ENCODE measurements around the gene GSKIP.

The GSKIP gene

GRCh38 chr14:96409701-96410100 is 46.4 kb downstream of the GSKIP start:
- H3K9me3 ChIP-seq (ENCODE audit: insufficient read depth, low read length) = no peaks in the 10 kb centered on the region
- H3K27ac ChIP-seq (ENCODE audit: low read length) = no peak overlapping the region
- no peak overlapping the region for H3K4me2 ChIP-seq (ENCODE audit: low read length)
- TF ChIP-seq CTCF (IDR thresholded peaks at IDR 0.05; ENCODE audit: low read depth, low read length) = no peak
- TF ChIP-seq EZH2phosphoT487 (IDR thresholded peaks at IDR 0.05; ENCODE audit: low read depth) = no peak
- H3K79me2 ChIP-seq (ENCODE audit: low read length) = no peaks in the 10 kb centered on the region
- no peaks in the 10 kb centered on the region for H3K4me1 ChIP-seq (ENCODE audit: low read length)
- H3K27me3 ChIP-seq (ENCODE audit: low read depth, low read length) = no peaks in the 10 kb centered on the region
- no peak overlapping the region for H3K9ac ChIP-seq (ENCODE audit: low read length)
- no peaks in the 10 kb centered on the region for H3K36me3 ChIP-seq (replicated peaks; ENCODE audit: low read depth, low read length)
- H2AFZ ChIP-seq (ENCODE audit: low read depth, low read length) = no peak overlapping the region
- H3K4me3 ChIP-seq (ENCODE audit: low read length) = no peak overlapping the region
- no peaks in the 10 kb centered on the region for H4K20me1 ChIP-seq (ENCODE audit: insufficient read depth, low read length)

GRCh38 chr14:96410119-96410518 is 46.8 kb downstream of the GSKIP start:
- no peaks in the 10 kb centered on the region for H3K79me2 ChIP-seq (ENCODE audit: low read length)
- H3K4me3 ChIP-seq (ENCODE audit: low read length) = no peak overlapping the region
- no peaks in the 10 kb centered on the region for H3K9me3 ChIP-seq (ENCODE audit: insufficient read depth, low read length)
- no peak overlapping the region for H3K9ac ChIP-seq (ENCODE audit: low read length)
- no peak overlapping the region for H2AFZ ChIP-seq (ENCODE audit: low read depth, low read length)
- H3K4me1 ChIP-seq (ENCODE audit: low read length) = no peaks in the 10 kb centered on the region
- no peaks in the 10 kb centered on the region for H4K20me1 ChIP-seq (ENCODE audit: insufficient read depth, low read length)
- no peaks in the 10 kb centered on the region for H3K36me3 ChIP-seq (replicated peaks; ENCODE audit: low read depth, low read length)
- H3K27me3 ChIP-seq (ENCODE audit: low read depth, low read length) = no peaks in the 10 kb centered on the region
- TF ChIP-seq EZH2phosphoT487 (IDR thresholded peaks at IDR 0.05; ENCODE audit: low read depth) (no peak), CTCF (IDR thresholded peaks at IDR 0.05; ENCODE audit: low read depth, low read length) (no peak)
- H3K27ac ChIP-seq (ENCODE audit: low read length) = no peak overlapping the region
- H3K4me2 ChIP-seq (ENCODE audit: low read length) = no peak overlapping the region

- Histone ChIP-seq H3K9ac (ENCODE audit: low read length) (no peak overlapping the region), H3K4me2 (ENCODE audit: low read length) (no peak overlapping the region), H3K79me2 (ENCODE audit: low read length) (no peaks in the 10 kb centered on the region), H2AFZ (ENCODE audit: low read depth, low read length) (no peak overlapping the region), H3K36me3 (replicated peaks; ENCODE audit: low read depth, low read length) (no peaks in the 10 kb centered on the region), H3K9me3 (ENCODE audit: insufficient read depth, low read length) (no peaks in the 10 kb centered on the region), H4K20me1 (ENCODE audit: insufficient read depth, low read length) (no peaks in the 10 kb centered on the region), H3K27me3 (ENCODE audit: low read depth, low read length) (no peaks in the 10 kb centered on the region), H3K4me1 (ENCODE audit: low read length) (no peaks in the 10 kb centered on the region), H3K4me3 (ENCODE audit: low read length) (no peak overlapping the region), H3K27ac (ENCODE audit: low read length) (no peak overlapping the region)
- TF ChIP-seq EZH2phosphoT487 (IDR thresholded peaks at IDR 0.05; ENCODE audit: low read depth) (no peak), CTCF (IDR thresholded peaks at IDR 0.05; ENCODE audit: low read depth, low read length) (no peak)
These were observed 50.2 kb downstream of the GSKIP start for GRCh38 chr14:96413526-96413925.

GRCh38 chr14:96415559-96415958 is 52.2 kb downstream of the GSKIP start:
- Histone ChIP-seq H4K20me1 (ENCODE audit: insufficient read depth, low read length) (no peaks in the 10 kb centered on the region), H3K4me1 (ENCODE audit: low read length) (no peaks in the 10 kb centered on the region), H3K27ac (ENCODE audit: low read length) (no peak overlapping the region), H3K9ac (ENCODE audit: low read length) (no peak overlapping the region), H3K4me2 (ENCODE audit: low read length) (no peak overlapping the region), H3K4me3 (ENCODE audit: low read length) (no peak overlapping the region), H2AFZ (ENCODE audit: low read depth, low read length) (no peak overlapping the region), H3K36me3 (replicated peaks; ENCODE audit: low read depth, low read length) (no peaks in the 10 kb centered on the region), H3K79me2 (ENCODE audit: low read length) (no peaks in the 10 kb centered on the region), H3K27me3 (ENCODE audit: low read depth, low read length) (no peaks in the 10 kb centered on the region), H3K9me3 (ENCODE audit: insufficient read depth, low read length) (no peaks in the 10 kb centered on the region)
- TF ChIP-seq EZH2phosphoT487 (IDR thresholded peaks at IDR 0.05; ENCODE audit: low read depth) = no peak
- no peak for TF ChIP-seq CTCF (IDR thresholded peaks at IDR 0.05; ENCODE audit: low read depth, low read length)

Data from OCI-LY3 (cell line).